Activated CD4-positive, alpha-beta T cell treated with anti-CD3 and anti-CD28 coated beads, Interleukin-10, Interleukin-2, amounts not matched to agents 100 ng/mL and 50 ng/mL, durations not matched to agents 16 hours and 8 hours (primary cell): ENCODE measurements around the gene DNM3.

ENCODE experiments used
- DNase-seq: peaks from one replicate; pipeline ENCODE4 v3.0.0-alpha.2; 2020

The DNM3 gene

DNA sequence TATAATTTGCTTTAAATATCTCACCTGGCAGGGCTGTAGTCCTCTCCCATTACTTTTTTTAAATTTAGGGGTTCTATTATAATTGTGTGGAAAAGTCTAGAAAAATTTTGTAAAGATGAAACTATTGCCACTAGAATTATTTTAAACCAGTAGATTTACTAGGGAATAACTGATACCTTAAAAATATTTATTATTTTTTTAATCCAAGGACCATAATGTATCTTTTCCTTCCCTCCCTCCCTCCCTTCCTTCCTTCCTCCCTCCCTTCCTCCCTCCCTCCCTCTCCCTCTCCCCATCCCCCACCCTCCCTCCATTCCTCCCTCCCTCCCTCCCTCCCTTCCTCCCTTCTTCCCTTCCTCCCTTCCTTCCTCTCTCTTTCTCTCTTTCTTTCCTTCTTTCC lies 90.5 kb downstream of the DNM3 start:
- DNase-seq, result no peak

DNA sequence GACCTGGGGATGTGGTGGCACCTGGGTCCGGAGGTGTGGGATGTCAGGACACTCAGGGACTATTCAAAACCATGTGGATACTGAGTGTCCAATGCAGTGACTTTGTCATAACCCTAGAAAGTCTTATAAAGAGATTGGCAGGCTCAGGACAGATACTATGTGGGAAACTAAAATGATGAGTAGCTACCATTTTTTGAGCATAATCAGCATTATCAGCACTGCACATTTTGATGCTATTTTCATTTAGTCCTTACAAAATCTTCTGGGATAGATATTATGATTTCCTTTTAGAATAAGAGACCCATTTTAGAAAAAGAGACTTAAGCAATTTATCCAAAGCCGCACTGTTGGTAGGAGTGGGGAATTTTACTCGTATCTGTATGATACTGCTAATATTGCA lies 93.4 kb downstream of the DNM3 start:
- DNase-seq, result no peak

DNA sequence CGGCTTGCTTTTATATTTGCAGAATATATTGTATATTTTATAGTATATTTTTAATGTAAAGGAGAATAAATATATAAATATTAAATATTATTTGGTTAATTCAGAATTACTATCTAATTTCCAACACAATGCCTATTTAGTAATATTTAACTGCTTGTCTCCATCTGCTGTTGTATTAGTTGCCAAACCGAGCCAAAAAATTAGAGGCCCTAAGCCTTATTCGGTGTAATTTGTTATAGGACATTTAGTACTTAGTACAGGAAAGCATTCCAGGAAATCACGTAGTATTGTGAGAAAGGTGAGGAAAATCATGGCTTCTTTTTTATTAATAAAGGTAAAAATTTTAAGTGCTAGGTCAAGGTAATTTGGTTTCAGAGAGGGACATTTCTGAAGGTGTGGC lies 93.8 kb downstream of the DNM3 start:
- no peak for DNase-seq

DNA sequence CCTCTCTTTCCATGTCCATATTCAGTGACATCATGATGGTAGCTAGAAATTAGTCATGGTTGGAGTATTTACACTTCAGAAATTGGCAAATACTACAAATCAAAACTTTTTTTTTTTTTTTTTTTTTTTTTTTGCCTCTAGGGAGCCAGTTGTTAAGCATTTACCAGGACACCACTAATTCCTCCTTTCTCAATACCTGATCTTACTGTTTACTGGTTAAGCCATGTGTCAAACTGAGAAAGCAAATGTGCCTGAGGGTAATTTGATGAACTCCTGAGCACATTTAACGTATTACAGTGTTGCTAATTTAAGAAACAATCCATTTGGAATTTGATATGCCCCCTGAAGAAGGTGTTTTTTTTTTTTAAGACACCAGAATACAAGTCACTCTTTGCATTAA lies 94.4 kb downstream of the DNM3 start:
- DNase-seq, result peak; percentile 43

- DNase-seq, result peak; percentile 3
Measured at GRCh38 chr1:171937938-171938337, 96.6 kb downstream of the DNM3 start.

- DNase-seq, result no peak
Measured at GRCh38 chr1:171939740-171940139, 98.4 kb downstream of the DNM3 start.

DNA sequence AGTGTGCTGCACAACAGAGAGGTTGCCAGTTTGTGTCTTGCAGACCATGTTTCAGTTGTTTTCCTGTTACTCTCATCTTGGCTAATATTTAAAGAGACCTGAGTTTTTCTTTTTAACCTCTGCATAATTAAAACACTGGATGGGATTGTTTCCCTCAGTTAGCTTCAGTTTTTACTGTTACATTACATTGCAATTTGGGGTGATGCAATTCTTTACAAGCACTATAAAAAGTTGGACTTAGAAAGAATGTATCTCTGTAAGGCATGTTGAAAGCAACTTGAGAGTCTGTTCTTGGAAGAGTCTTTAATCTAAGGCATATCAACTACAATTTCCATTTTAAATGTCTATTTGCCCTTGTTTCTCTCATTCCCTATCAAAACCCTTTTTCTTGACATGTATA lies 99.1 kb downstream of the DNM3 start:
- DNase-seq, result no peak

- DNase-seq, result no peak
Measured at GRCh38 chr1:171941920-171942319, 100.6 kb downstream of the DNM3 start.

GRCh38 chr1:171943973-171944561 lies 102.8 kb downstream of the DNM3 start:
- no peak for DNase-seq

DNA sequence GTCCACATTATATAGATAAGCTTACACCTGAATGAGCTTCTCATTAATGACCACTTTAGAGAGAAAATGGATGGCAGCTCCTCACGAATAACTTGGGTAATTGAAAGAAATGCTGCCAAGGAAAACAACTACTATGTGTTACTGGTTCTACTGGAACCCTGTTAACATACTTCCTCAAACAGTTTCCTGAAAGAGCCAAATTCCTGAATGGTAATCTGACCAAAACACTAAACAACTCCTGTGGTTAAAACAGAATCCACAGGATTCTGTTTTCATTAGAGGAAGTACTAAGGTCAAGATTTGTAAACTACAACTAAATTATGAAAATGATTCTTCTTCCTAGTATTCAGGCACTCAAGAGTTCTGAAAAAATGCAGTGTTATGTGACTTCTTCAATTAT lies 107.2 kb downstream of the DNM3 start:
- no peak for DNase-seq

DNA sequence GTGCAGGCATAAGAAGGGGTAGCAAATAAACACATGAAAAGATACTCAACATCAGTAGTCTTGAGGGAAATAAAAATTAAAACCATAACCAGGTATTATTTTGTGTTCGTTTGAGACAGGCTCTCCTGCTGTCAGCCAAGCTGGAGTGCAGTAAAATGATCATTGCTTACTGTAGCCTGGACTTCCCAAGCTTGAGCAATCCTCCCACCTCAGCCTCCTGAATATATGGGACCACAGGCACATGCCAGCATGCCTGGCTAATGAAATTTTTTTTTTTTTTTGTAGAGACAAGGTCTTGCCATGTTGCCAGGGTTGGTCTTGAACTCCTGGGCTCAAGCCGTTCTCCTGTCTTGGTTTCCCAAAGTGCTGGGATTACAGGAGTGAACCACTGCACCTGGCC lies 108.0 kb downstream of the DNM3 start:
- no peak for DNase-seq

- DNase-seq, result no peak
Measured at GRCh38 chr1:171953835-171954234, 112.5 kb downstream of the DNM3 start.

- DNase-seq, result no peak
Measured at GRCh38 chr1:171954361-171954760, 113.1 kb downstream of the DNM3 start.

DNA sequence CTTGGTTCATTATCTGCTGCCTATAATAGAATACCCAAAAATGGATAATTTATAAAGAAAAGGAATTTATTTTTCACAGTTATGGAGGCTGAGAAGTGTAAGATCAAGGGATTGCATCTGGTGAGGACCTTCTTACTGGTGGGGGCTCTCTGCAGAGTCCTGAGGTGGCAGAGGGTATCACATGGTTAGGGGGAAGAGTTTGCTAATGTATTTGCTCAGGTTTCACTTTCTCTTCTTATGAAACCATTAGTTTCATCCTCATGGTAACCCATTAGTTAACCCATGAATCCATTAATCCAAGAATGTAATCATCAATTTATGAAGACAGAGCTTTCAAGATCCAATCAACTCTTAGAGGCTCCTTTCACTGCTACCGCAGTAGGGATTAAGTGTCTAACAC lies 120.6 kb downstream of the DNM3 start:
- no peak for DNase-seq

GRCh38 chr1:171963762-171964161 lies 122.5 kb downstream of the DNM3 start:
- DNase-seq, result no peak

DNA sequence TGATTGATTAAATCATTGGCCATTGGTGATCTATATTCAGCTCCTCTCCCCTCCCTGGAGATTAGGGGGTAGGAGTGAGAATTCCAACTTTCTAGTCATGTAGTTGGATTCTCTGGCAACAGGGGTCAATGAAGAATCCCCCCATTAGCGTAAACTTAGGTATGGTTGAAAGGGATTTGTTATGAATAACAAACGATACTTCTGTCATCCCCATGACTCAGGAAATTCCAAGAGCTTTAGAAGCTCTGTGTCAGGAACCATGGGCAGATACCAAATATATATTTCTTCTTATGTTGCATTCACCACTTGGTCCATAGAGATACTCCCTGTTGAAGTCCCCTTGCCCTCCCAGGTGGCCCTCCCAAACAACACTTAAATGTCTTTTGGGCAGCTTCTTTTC lies 124.5 kb downstream of the DNM3 start:
- DNase-seq, result no peak

DNA sequence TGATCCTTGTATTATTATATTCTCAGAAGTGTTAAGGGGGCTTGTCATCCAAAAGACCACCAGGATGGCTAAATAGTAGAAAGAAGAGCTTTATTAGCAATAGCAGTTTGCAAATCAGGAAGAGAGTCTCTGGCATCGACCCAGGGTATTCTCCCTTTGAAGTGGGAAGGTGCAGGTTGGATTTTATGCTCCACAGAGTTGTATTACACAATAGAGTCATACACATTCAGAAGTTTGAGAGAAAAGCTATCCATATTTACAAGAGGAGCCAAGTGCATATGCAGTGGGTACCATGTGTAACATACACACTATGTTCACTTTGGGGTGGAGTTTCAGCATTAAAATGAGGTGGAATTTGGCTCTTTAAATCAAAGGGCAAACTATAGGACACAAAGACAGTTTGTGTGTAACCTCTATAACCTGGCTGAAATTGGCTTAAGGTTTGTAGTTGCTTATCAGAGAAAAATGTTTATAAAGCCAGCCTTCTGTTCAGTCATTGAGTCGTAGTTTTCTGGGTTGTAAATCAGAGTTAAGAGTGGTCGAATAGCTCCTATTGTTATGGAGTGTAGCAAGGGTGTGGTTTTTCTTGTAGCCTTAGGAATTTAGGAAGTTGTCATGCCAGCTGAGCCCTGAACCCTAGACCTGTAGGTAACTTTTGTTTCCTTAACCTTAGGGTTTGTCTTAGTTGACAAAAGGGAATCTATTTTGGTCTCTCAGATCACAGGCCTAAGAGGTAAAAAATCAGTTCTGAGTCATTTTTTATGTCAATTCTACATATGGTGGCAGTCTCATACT lies 125.3 kb downstream of the DNM3 start:
- no peak for DNase-seq

DNA sequence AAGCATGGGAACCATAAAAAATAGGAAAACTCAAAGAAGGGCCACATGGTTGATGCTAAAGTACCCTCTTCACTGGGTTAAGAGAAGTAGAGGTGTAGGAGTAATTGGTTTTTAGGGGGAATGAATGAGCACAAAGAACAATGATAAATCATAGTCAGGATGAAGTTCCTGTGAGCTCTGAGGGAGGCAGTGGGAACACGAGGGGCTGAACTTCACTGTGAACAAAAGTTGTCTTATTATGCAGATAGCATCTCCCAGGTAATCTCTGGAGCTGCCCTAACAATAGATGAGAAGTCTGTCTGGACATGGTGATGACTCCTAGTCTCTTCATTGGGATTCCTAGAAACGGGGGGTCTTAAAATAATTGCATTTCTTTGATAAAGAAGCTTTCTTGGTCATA lies 127.9 kb downstream of the DNM3 start:
- DNase-seq, result no peak

- no peak for DNase-seq
Measured at GRCh38 chr1:171969813-171970212, 128.5 kb downstream of the DNM3 start.

DNA sequence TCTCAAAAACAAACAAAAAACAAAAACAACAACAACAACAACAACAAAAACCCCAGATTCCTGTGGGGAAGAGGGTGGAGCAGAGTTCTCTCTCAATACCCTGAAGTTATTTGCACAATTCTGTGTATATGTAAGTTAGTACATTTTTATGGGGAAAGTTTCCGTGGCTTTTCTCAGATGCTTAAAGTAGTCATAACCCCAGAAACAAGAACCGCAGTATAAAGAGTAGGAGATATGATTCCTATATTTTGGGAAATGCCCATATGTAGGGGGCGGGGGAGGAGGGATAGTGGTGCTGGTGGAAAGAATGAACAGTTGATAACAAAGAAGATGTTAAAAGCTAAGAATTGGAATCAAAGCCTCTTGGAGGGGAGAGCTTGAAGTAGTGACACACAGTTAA lies 131.5 kb downstream of the DNM3 start:
- DNase-seq, result no peak

GRCh38 chr1:171973421-171973820 lies 132.1 kb downstream of the DNM3 start:
- DNase-seq, result no peak

- DNase-seq, result no peak
Measured at GRCh38 chr1:171981303-171981702, 140.0 kb downstream of the DNM3 start.

GRCh38 chr1:171983584-171983983 lies 142.3 kb downstream of the DNM3 start:
- peak; percentile 16 for DNase-seq

- no peak for DNase-seq
Measured at GRCh38 chr1:171984262-171984661, 143.0 kb downstream of the DNM3 start.
